H9 (cell line): ENCODE measurements around the gene PDZK1IP1. TPM values are rescaled to one million over a fixed set of nuclear protein-coding genes. Genes with fewer than 3 reads are reported as not detected.
A peak's percentile ranks its signal among the peaks of the same experiment; 100 is the strongest.

Source experiments
- DNase-seq: peaks from one replicate; pipeline ENCODE4 v3.0.0-alpha.2; 2017
- H2AFZ ChIP-seq: one replicate; pipeline ENCODE4 v1.6.1; 2013; ENCODE audit warnings: mild to moderate bottlenecking, low read length, control low read depth, moderate library complexity
- H2AK5ac ChIP-seq: 2 replicates; pipeline ENCODE4 v1.6.1; 2013; ENCODE audit warnings: low read length, control low read depth, mixed read lengths; ENCODE audit not compliant: insufficient read length
- H2BK120ac ChIP-seq: one replicate; pipeline ENCODE4 v1.6.1; 2013; ENCODE audit warnings: low read depth, mild to moderate bottlenecking, low read length, control low read depth, inconsistent platforms; ENCODE audit not compliant: poor library complexity, severe bottlenecking
- H2BK12ac ChIP-seq: 2 replicates; pipeline ENCODE4 v1.6.1; 2013; ENCODE audit warnings: low read length, control low read depth, mixed read lengths, low read depth; ENCODE audit not compliant: insufficient read length
- H2BK15ac ChIP-seq: 2 replicates; pipeline ENCODE4 v1.6.1; 2013; ENCODE audit warnings: low read depth, low read length, control low read depth
- H2BK20ac ChIP-seq: one replicate; pipeline ENCODE4 v1.6.1; 2013; ENCODE audit warnings: low read depth, mild to moderate bottlenecking, low read length, control low read depth, inconsistent platforms; ENCODE audit not compliant: poor library complexity, severe bottlenecking
- H2BK5ac ChIP-seq: 2 replicates; pipeline ENCODE4 v1.6.1; 2013; ENCODE audit warnings: low read length, control low read depth, mixed read lengths; ENCODE audit not compliant: insufficient read length
- H3K14ac ChIP-seq: 2 replicates; pipeline ENCODE4 v1.6.1; 2013; ENCODE audit warnings: low read length, control low read depth; ENCODE audit not compliant: insufficient read depth
- H3K18ac ChIP-seq: 2 replicates; pipeline ENCODE4 v1.6.1; 2013; ENCODE audit warnings: low read depth, mild to moderate bottlenecking, mixed read lengths, low read length, control low read depth; ENCODE audit not compliant: insufficient read length
- H3K23ac ChIP-seq: 2 replicates; pipeline ENCODE4 v1.6.1; 2013; ENCODE audit warnings: low read length, control low read depth, mixed read lengths, low read depth; ENCODE audit not compliant: insufficient read length
- H3K23me2 ChIP-seq: 2 replicates; pipeline ENCODE4 v1.6.1; 2013; ENCODE audit warnings: low read depth, mild to moderate bottlenecking, mixed read lengths, low read length, control low read depth; ENCODE audit not compliant: insufficient read length, poor library complexity, severe bottlenecking
- H3K27ac ChIP-seq: 2 replicates; pipeline ENCODE4 v1.5.1; 2013; ENCODE audit warnings: low read length, control low read depth, mixed read lengths, low read depth; ENCODE audit not compliant: insufficient read length
- H3K27me3 ChIP-seq: 2 replicates; pipeline ENCODE4 v1.6.1; 2013; ENCODE audit warnings: low read length, control low read depth, inconsistent platforms; ENCODE audit not compliant: insufficient read depth
- H3K4ac ChIP-seq: 2 replicates; pipeline ENCODE4 v1.6.1; 2013; ENCODE audit warnings: low read depth, mild to moderate bottlenecking, control low read depth, inconsistent platforms, low read length, moderate library complexity
- H3K4me1 ChIP-seq: 2 replicates; pipeline ENCODE4 v1.6.1; 2013; ENCODE audit warnings: low read length, control low read depth, inconsistent platforms; ENCODE audit not compliant: insufficient read depth
- H3K4me2 ChIP-seq: 2 replicates; pipeline ENCODE4 v1.6.1; 2013; ENCODE audit warnings: low read length, control low read depth, mixed read lengths; ENCODE audit not compliant: insufficient read length, insufficient read depth
- H3K56ac ChIP-seq: 2 replicates; pipeline ENCODE4 v1.6.1; 2013; ENCODE audit warnings: low read depth, mild to moderate bottlenecking, mixed read lengths, low read length, control low read depth; ENCODE audit not compliant: insufficient read length
- H3K79me1 ChIP-seq: 2 replicates; pipeline ENCODE4 v1.6.1; 2013; ENCODE audit warnings: low read depth, mild to moderate bottlenecking, moderate library complexity, low read length, control low read depth, inconsistent platforms; ENCODE audit not compliant: insufficient read depth, poor library complexity, severe bottlenecking
- H3K79me2 ChIP-seq: 2 replicates; pipeline ENCODE4 v1.6.1; 2013; ENCODE audit warnings: low read length, control low read depth, inconsistent platforms; ENCODE audit not compliant: insufficient read depth
- H3K9ac ChIP-seq: 2 replicates; pipeline ENCODE4 v1.6.1; 2013; ENCODE audit warnings: low read length, control low read depth, mixed read lengths; ENCODE audit not compliant: insufficient read length; ENCODE audit errors: extremely low read depth
- H3K9me3 ChIP-seq: one replicate; pipeline ENCODE4 v1.6.1; 2013; ENCODE audit warnings: low read depth, low read length, inconsistent platforms; ENCODE audit not compliant: control insufficient read depth
- H3T11ph ChIP-seq: one replicate; pipeline ENCODE4 v1.6.1; 2013; ENCODE audit warnings: mild to moderate bottlenecking, low read length, control low read depth, inconsistent platforms
- H4K20me1 ChIP-seq: one replicate; pipeline ENCODE4 v1.6.1; 2013; ENCODE audit not compliant: control insufficient read depth, insufficient read length, insufficient read depth
- H4K5ac ChIP-seq: 2 replicates; pipeline ENCODE4 v1.6.1; 2013; ENCODE audit warnings: low read depth, mild to moderate bottlenecking, mixed read lengths, low read length, control low read depth; ENCODE audit not compliant: insufficient read length
- H4K8ac ChIP-seq: replicated peaks from 2 replicates; pipeline ENCODE4 v1.6.1; 2013; ENCODE audit warnings: low read length, control low read depth, mixed read lengths, low read depth; ENCODE audit not compliant: insufficient read length
- H4K91ac ChIP-seq: 2 replicates; pipeline ENCODE4 v1.6.1; 2013; ENCODE audit warnings: low read depth, mild to moderate bottlenecking, moderate library complexity, mixed read lengths, low read length, control low read depth; ENCODE audit not compliant: insufficient read length
- H3K27ac Mint-ChIP-seq, 3 experiments: 2 replicates in 2 of 3; 3 replicates in 1 of 3; pipeline ENCODE4 v1.8.0; 2020 to 2021; ENCODE audit warnings: mixed read lengths in 3 of 3, mild to moderate bottlenecking in 1 of 3, moderate library complexity in 1 of 3
- H3K27me3 Mint-ChIP-seq: 2 replicates; pipeline ENCODE4 v1.8.0; 2021; ENCODE audit warnings: low read depth, mild to moderate bottlenecking, moderate library complexity, mixed read lengths
- H3K36me3 Mint-ChIP-seq, 3 experiments: 2 replicates in 2 of 3; 3 replicates in 1 of 3; pipeline ENCODE4 v1.8.0; 2020 to 2021; ENCODE audit warnings: low read depth in 3 of 3, mixed read lengths in 3 of 3; ENCODE audit not compliant: insufficient read depth in 1 of 3
- H3K4me1 Mint-ChIP-seq, 2 experiments: 2 replicates each; pipeline ENCODE4 v1.8.0; 2020; ENCODE audit warnings: mixed read lengths in 2 of 2
- H3K4me3 Mint-ChIP-seq, 2 experiments: 2 replicates in 1 of 2; 3 replicates in 1 of 2; pipeline ENCODE4 v1.8.0; 2020 to 2021; ENCODE audit warnings: mild to moderate bottlenecking in 2 of 2, mixed read lengths in 2 of 2, moderate library complexity in 1 of 2
- H3K9me3 Mint-ChIP-seq, 2 experiments: 2 replicates in 1 of 2; 3 replicates in 1 of 2; pipeline ENCODE4 v1.8.0; 2020; ENCODE audit warnings: mild to moderate bottlenecking in 2 of 2, mixed read lengths in 2 of 2, moderate library complexity in 1 of 2
- CTCF ChIP-seq: fragments of 200-600 bp; sonication (generic); conservative IDR thresholded peaks from 3 replicates; pipeline ENCODE4 v1.8.0; 2021; ENCODE audit warnings: antibody characterized with exemption, mild to moderate bottlenecking
- WGBS: extraction: QIAGEN DNeasy Blood & Tissue Kit; methylation state at CpG from one replicate; pipeline ENCODE4 v1.1.7; 2013; ENCODE audit warnings: missing lambda C conversion rate, low lambda C conversion rate, mixed read lengths; ENCODE audit not compliant: insufficient read length; ENCODE audit errors: extremely low coverage; 5-methylcytosine and 5-hydroxymethylcytosine counted together
- total RNA-seq: library from RNA; stranded (reverse); gene quantifications from 2 replicates; pipeline ENCODE4 v1.2.1, GENCODE V29; 2021

Gene PDZK1IP1
- total RNA-seq, 1 experiment from 2014 or later = not detected

- no peak overlapping the region for H3K27ac ChIP-seq
- H3K79me2 ChIP-seq = no peaks in the 10 kb centered on the region
- no peak for TF ChIP-seq CTCF
- H3K9me3 ChIP-seq = no peaks in the 10 kb centered on the region
- no peak overlapping the region for H2BK15ac ChIP-seq
- no peak overlapping the region for H2BK5ac ChIP-seq
- no peak overlapping the region for H3K4ac ChIP-seq
- H3K4me1 ChIP-seq = no peaks in the 10 kb centered on the region; the same call in 1 of the 2 replicates
- peaks cover 18% of the 10 kb centered on the region for H3K23me2 ChIP-seq
- H3T11ph ChIP-seq = no peak overlapping the region
- no peak overlapping the region for H3K23ac ChIP-seq
- Mint-ChIP-seq H3K9me3 (peaks cover 0 to 7% of the 10 kb centered on the region in 2 experiments; a peak in 2 of 5 replicates), H3K27ac (no peak overlapping the region), H3K4me3 (peak overlapping the region; percentile 31 to 79), H3K4me1 (peaks cover 35 to 55% of the 10 kb centered on the region in 2 experiments), H3K36me3 (peaks cover 0 to 3% (median 0%) of the 10 kb centered on the region in 3 experiments; a peak in 2 of 7 replicates), H3K27me3 (peaks cover 87% of the 10 kb centered on the region)
- H3K27me3 ChIP-seq = peaks cover 96% of the 10 kb centered on the region
- H4K91ac ChIP-seq = no peak overlapping the region
- no peak overlapping the region for H2AFZ ChIP-seq
- H2BK20ac ChIP-seq = no peak overlapping the region
- H3K9ac ChIP-seq = no peak overlapping the region
- H2BK120ac ChIP-seq = no peak overlapping the region
- H2AK5ac ChIP-seq = no peak overlapping the region
- no peak overlapping the region for H3K56ac ChIP-seq
- no peak for DNase-seq
- no peaks in the 10 kb centered on the region for H3K79me1 ChIP-seq
- H3K14ac ChIP-seq = no peak overlapping the region; the same call in 1 of the 2 replicates
- peak overlapping the region; percentile 65 for H3K4me2 ChIP-seq
- no peak overlapping the region for H2BK12ac ChIP-seq
- H4K20me1 ChIP-seq = peaks cover 2% of the 10 kb centered on the region
- H4K5ac ChIP-seq = no peak overlapping the region
- no CpG with 5 or more reads among the region's 35 CpGs for WGBS
- no peak overlapping the region for H4K8ac ChIP-seq
- no peak overlapping the region for H3K18ac ChIP-seq
Observed at GRCh38 chr1:47229031-47229885, 39.4 kb upstream of the PDZK1IP1 start.
